ENCODE results near the gene SHANK3. TPM values are rescaled to one million over a fixed set of nuclear protein-coding genes. Genes with fewer than 3 reads are reported as not detected.
A peak's percentile ranks its signal among the peaks of the same experiment; 100 is the strongest.

Gene SHANK3
- total RNA-seq, 1 donor from 2014 or later = 14.8 TPM

DNA sequence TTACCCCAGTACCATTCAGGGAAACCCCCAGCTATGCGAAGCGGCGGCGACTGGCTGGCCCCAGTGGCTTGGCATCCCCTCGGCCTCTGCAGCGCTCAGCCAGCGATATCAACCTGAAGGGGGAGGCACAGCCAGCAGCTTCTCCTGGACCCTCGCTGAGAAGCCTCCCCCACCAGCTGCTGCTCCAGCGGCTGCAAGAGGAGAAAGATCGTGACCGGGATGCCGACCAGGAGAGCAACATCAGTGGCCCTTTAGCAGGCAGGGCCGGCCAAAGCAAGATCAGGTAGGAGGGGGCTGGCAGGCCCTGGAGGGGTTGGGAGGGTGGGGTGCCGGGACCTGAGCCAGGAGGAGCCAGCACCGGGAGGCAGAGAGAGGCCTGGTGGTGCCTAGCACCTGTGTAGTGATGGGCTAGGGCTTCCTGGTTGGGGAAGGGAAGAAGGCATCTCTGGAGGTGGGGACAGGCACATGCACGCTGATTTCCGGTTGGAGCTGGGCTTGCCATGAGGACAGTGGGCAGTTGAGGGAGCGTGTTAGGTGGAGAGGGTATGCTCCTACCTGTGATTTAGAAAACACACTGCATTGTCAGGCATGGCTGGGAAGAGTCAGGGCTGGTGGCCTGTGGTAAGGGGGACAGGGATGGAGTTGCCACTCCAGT lies 22.3 kb downstream of the SHANK3 start:
- no peak overlapping the region for H3K4me3 Mint-ChIP-seq
- peak in 1 of 2 experiments; percentile 12 for DNase-seq (ENCODE audit: low spot score in 2 of 2, unreplicated experiment in 2 of 2)
- peaks cover 6% of the 10 kb centered on the region for H3K36me3 Mint-ChIP-seq
- H3K27me3 Mint-ChIP-seq (ENCODE audit: low read depth) = peaks cover 26% of the 10 kb centered on the region
- peaks cover 9% of the 10 kb centered on the region for H3K4me1 Mint-ChIP-seq
- no peak overlapping the region for H3K27ac Mint-ChIP-seq
- TF ChIP-seq, protein P1, sequence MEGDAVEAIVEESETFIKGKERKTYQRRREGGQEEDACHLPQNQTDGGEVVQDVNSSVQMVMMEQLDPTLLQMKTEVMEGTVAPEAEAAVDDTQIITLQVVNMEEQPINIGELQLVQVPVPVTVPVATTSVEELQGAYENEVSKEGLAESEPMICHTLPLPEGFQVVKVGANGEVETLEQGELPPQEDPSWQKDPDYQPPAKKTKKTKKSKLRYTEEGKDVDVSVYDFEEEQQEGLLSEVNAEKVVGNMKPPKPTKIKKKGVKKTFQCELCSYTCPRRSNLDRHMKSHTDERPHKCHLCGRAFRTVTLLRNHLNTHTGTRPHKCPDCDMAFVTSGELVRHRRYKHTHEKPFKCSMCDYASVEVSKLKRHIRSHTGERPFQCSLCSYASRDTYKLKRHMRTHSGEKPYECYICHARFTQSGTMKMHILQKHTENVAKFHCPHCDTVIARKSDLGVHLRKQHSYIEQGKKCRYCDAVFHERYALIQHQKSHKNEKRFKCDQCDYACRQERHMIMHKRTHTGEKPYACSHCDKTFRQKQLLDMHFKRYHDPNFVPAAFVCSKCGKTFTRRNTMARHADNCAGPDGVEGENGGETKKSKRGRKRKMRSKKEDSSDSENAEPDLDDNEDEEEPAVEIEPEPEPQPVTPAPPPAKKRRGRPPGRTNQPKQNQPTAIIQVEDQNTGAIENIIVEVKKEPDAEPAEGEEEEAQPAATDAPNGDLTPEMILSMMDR (IDR thresholded peaks at IDR 0.05; ENCODE audit: unreplicated experiment) = no peak
- peaks cover 14% of the 10 kb centered on the region for H3K9me3 Mint-ChIP-seq

DNA sequence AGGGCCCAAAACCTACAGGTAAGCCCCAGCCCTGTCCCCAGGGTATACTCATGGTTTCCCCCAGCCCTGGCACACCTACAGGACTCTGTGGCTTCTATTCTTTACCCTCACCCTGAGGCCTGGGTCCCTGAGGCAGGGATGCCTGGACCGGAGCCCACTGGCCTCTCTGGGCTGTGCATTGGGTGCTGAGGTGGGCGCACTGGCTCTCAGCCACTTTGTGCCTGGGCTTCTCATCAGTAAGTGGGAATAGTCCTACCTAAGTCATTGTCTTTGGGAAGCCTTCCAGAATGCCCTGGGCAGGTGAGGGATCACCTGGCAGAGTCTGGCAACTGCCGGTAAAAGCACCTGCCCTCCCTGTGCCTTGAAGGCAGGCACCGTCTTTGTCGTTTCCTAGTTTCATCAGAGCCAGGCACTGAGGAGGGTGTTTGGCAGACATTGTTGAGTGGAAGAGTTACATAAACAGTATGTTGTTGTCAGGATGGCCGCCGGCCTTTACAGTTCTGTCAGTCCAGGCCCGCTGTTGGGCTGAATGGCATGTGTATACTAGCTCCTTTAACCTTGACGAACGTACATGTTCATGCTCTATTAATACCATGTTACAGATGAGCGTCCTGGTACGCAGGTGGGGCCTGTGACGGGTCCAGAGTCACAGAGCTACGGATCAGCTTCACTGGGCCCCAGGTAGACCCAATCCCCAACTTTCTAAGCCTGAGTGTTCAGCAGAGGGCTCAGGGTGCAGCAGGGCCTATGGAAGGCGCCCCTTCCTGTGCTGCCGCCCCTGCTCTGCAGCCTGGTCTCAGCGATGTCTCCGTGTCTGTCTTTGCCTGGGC lies 23.0 kb downstream of the SHANK3 start:
- DNase-seq (ENCODE audit: low spot score in 2 of 2, unreplicated experiment in 2 of 2) = peak in 1 of 2 experiments; percentile 14
- peaks cover 6% of the 10 kb centered on the region for H3K36me3 Mint-ChIP-seq
- H3K27me3 Mint-ChIP-seq (ENCODE audit: low read depth) = peaks cover 26% of the 10 kb centered on the region
- TF ChIP-seq, protein P1 (IDR thresholded peaks at IDR 0.05; ENCODE audit: unreplicated experiment) = no peak
- H3K4me3 Mint-ChIP-seq = peak overlapping the region; percentile 69
- no peak overlapping the region for H3K27ac Mint-ChIP-seq
- H3K9me3 Mint-ChIP-seq = peaks cover 13% of the 10 kb centered on the region
- H3K4me1 Mint-ChIP-seq = peaks cover 9% of the 10 kb centered on the region

DNA sequence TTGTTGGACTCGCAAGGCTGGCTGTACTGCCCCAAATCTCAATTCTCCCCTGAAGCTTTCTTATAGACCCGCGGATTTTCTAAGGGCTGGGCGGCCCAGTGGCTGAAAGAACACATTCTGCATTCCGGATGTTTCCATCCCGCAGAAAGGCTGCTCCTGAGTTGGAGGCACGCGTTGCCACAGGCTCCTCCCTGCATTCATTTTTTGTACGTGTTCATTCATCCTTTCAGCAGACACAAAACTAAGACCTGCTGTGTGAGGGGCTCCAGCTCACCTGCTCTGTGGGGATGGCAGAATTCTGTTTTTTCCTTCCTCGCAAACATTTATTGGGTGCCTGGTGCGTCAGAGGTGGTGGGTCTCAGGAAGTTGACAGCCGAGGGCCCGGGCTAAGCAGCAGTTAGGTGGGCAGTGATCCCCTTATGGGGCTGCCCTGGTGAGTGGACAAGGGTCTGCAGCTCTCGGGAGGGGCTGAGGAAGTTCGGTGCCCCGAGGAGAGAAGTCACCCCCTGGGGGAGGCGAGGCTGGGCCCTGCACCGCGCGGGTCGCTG lies 23.7 kb downstream of the SHANK3 start:
- H3K27ac Mint-ChIP-seq = no peak overlapping the region
- peaks cover 8% of the 10 kb centered on the region for H3K9me3 Mint-ChIP-seq
- peaks cover 9% of the 10 kb centered on the region for H3K4me1 Mint-ChIP-seq
- peaks cover 6% of the 10 kb centered on the region for H3K36me3 Mint-ChIP-seq
- TF ChIP-seq, protein P1 (IDR thresholded peaks at IDR 0.05; ENCODE audit: unreplicated experiment) = peak; percentile 48
- H3K27me3 Mint-ChIP-seq (ENCODE audit: low read depth) = peaks cover 21% of the 10 kb centered on the region
- H3K4me3 Mint-ChIP-seq = peak overlapping the region; percentile 69
- DNase-seq (ENCODE audit: low spot score in 2 of 2, unreplicated experiment in 2 of 2) = peak in 1 of 2 experiments; percentile 5

DNA sequence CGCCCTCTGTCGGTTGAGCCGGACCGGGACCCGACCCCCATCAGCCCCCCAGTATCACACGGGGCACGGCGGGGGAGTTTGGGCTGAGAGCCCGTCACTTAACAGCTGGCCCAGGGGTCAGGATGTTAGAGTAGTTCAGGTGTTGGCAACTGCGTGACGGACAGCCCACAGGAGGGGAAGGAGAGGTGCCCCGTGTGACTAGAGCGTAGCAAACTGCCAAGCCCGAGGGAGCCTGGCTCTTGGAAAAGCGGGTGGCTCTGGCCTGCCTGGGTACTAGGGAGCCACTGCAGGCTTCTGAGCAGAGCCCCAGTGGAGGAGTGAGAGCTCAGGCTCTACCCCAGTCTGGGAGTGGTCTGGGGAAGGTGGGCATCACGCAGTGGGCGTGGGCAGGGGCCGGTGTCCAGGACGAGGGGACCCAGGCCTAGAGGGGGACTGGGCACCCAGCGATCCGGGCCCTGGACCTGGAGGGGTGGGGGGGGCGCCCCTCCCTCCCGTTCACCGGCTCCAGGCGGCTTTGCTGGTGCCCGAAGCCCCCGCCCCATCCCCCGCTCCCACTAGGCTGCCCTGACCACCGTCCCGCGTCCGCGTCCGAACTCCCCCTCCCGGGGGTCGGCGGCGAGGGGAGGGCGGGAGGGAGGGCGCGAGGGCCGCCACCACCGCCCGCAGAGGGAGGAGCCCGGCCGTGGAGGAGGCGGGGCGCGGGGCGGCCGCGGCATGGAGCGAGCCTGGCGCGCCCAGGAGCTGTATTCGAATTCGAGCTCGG lies 24.4 kb downstream of the SHANK3 start:
- Mint-ChIP-seq H3K4me3 (peak overlapping the region; percentile 69), H3K27me3 (ENCODE audit: low read depth) (peaks cover 15% of the 10 kb centered on the region), H3K36me3 (peaks cover 7% of the 10 kb centered on the region), H3K4me1 (peaks cover 9% of the 10 kb centered on the region), H3K9me3 (peaks cover 2% of the 10 kb centered on the region), H3K27ac (no peak overlapping the region)
- TF ChIP-seq, protein P1 (IDR thresholded peaks at IDR 0.05; ENCODE audit: unreplicated experiment) = peak; percentile 30
- peak in 1 of 2 experiments; percentile 31 for DNase-seq (ENCODE audit: low spot score in 2 of 2, unreplicated experiment in 2 of 2)
